ENCODE results near the gene TNIP1. TPM values are rescaled to one million over a fixed set of nuclear protein-coding genes. Genes with fewer than 3 reads are reported as not detected.

The TNIP1 gene
- total and polyA plus RNA-seq, 5 donors from 2014 or later: 46.9 to 259 (median 61.4) TPM

DNA sequence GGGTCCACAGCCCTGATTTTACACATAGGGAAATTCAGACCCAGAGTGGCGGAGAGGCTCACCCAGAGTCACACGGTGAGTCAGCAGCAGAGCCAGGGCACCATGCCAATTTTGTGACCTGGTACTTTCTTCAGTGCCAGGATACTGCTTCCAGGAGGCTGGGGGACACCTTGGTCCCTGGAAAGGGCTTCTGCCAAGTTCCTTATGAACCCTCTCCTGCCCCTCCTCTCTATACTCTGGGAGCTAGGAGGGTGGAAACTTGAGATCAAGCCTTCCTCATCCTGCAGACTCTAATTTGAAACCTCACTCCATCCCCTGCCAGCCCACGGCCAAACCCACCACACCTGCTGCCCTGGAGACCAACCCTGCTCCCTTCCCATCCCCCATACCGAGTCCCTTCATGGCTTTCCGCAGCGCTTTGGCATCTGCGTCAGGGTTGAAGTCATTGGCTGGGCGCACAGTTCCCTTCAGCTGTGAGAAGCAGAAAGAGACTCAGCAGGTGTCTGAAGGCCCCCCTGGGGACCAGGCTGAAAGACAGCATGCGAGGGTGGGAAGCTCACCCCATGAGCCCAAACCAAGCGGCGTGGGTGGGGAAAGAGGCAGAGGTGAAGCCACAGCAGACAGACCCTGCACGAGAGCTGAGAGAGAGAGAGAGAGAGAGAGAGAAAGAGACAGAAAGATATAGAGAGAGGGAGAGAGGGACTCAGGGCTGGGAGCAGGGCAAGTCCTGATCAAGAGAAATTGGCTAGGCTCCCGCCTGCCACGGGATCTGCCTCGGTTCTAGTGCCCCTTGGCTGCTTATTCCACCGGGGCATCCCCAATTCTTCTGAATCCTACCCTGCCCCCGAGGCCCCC, 43.3 kb upstream of the TNIP1 start:
- Histone ChIP-seq H3K36me3 (ENCODE audit: control insufficient read depth, insufficient read depth, low read length) (peaks cover 93% of the 10 kb centered on the region), H3K27me3 (ENCODE audit: control insufficient read depth, insufficient read depth, low read length) (no peaks in the 10 kb centered on the region), H3K27ac (ENCODE audit: insufficient read depth, low read length, poor library complexity, severe bottlenecking) (no peak overlapping the region), H3K9me3 (ENCODE audit: control insufficient read depth in 2 of 2, low read length in 2 of 2) (no peaks in the 10 kb centered on the region), H3K4me1 (ENCODE audit: control insufficient read depth, insufficient read depth, low read length, poor library complexity, severe bottlenecking) (peaks cover 10% of the 10 kb centered on the region), H3K4me3 (ENCODE audit: low read depth, low read length) (no peak overlapping the region)
- peaks cover 10 to 33% (median 25%) of the 10 kb centered on the region in 4 donors for H3K4me1 Mint-ChIP-seq
- peak overlapping the region; percentile 20 to 87 (median 83) for H3K27ac Mint-ChIP-seq
- DNase-seq: no peak
- no peak overlapping the region for H3K4me3 Mint-ChIP-seq
- no peaks in the 10 kb centered on the region for H3K27me3 Mint-ChIP-seq
- peak in 1 of 2 donors; percentile 30 for ATAC-seq (ENCODE audit: low read depth in 2 of 2)
- no peaks in the 10 kb centered on the region for H3K9me3 Mint-ChIP-seq
- peaks cover 59% of the 10 kb centered on the region for H3K36me3 Mint-ChIP-seq

DNA sequence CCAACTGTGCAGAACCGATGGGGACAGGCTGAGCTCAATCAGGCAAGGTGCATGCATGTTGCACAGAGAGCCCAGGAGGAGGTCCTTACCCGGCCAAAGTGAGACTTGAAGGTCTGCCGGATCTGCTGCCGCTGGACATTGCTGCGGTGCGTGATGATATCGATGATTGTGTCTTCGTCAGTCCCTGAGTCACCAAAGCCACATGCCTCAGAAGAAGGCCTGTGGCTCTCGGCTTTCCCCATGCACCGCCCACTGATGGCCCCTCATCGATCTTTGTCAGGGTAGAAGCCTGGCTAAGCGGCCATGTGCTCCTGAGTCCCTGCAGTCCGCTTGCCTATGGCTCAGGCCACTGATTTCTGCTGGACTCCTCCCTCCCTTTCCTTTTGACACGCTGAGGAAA, 42.0 kb upstream of the TNIP1 start:
- Histone ChIP-seq H3K27ac (ENCODE audit: insufficient read depth, low read length, poor library complexity, severe bottlenecking) (no peak overlapping the region), H3K4me3 (ENCODE audit: low read depth, low read length) (no peak overlapping the region), H3K36me3 (ENCODE audit: control insufficient read depth, insufficient read depth, low read length) (peaks cover 93% of the 10 kb centered on the region), H3K9me3 (ENCODE audit: control insufficient read depth in 2 of 2, low read length in 2 of 2) (no peaks in the 10 kb centered on the region), H3K27me3 (ENCODE audit: control insufficient read depth, insufficient read depth, low read length) (no peaks in the 10 kb centered on the region), H3K4me1 (ENCODE audit: control insufficient read depth, insufficient read depth, low read length, poor library complexity, severe bottlenecking) (peaks cover 10% of the 10 kb centered on the region)
- no peak overlapping the region for H3K27ac Mint-ChIP-seq
- DNase-seq: no peak
- H3K27me3 Mint-ChIP-seq: no peaks in the 10 kb centered on the region
- H3K4me1 Mint-ChIP-seq: peaks cover 10 to 27% (median 20%) of the 10 kb centered on the region in 4 donors
- no peak for ATAC-seq (ENCODE audit: low read depth in 2 of 2)
- H3K36me3 Mint-ChIP-seq: peaks cover 49% of the 10 kb centered on the region
- H3K9me3 Mint-ChIP-seq: no peaks in the 10 kb centered on the region
- no peak overlapping the region for H3K4me3 Mint-ChIP-seq

DNA sequence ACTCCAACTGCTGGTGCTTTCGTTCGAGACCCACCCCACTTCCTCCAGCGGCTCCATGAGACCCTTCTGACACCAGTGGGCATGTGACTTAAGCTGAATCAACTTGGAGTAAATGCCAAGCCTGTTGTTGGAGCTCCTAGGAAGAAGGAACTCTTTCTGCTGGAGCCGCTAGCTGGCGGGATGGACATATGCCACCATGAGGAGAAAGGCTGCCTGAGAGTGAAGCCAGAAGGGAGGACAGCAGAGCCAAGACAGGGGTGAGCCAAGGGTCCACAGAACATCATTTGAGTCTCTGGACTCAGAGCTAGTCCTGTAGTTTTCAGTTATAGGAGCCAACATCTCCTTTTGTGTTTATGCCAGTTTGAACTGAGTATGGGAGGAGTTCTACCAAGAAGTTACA, 40.8 kb upstream of the TNIP1 start:
- ATAC-seq (ENCODE audit: low read depth in 2 of 2) (no peak), DNase-seq (no peak)
- H3K27me3 Mint-ChIP-seq: no peaks in the 10 kb centered on the region
- Histone ChIP-seq H3K4me1 (ENCODE audit: control insufficient read depth, insufficient read depth, low read length, poor library complexity, severe bottlenecking) (peaks cover 10% of the 10 kb centered on the region), H3K36me3 (ENCODE audit: control insufficient read depth, insufficient read depth, low read length) (peaks cover 94% of the 10 kb centered on the region), H3K27me3 (ENCODE audit: control insufficient read depth, insufficient read depth, low read length) (no peaks in the 10 kb centered on the region), H3K4me3 (ENCODE audit: low read depth, low read length) (no peak overlapping the region), H3K27ac (ENCODE audit: insufficient read depth, low read length, poor library complexity, severe bottlenecking) (no peak overlapping the region), H3K9me3 (ENCODE audit: control insufficient read depth in 2 of 2, low read length in 2 of 2) (no peaks in the 10 kb centered on the region)
- H3K4me3 Mint-ChIP-seq: no peak overlapping the region
- peaks cover 51% of the 10 kb centered on the region for H3K36me3 Mint-ChIP-seq
- H3K4me1 Mint-ChIP-seq: peaks cover 9 to 19% (median 14%) of the 10 kb centered on the region in 4 donors
- H3K9me3 Mint-ChIP-seq: no peaks in the 10 kb centered on the region
- H3K27ac Mint-ChIP-seq: no peak overlapping the region

DNA sequence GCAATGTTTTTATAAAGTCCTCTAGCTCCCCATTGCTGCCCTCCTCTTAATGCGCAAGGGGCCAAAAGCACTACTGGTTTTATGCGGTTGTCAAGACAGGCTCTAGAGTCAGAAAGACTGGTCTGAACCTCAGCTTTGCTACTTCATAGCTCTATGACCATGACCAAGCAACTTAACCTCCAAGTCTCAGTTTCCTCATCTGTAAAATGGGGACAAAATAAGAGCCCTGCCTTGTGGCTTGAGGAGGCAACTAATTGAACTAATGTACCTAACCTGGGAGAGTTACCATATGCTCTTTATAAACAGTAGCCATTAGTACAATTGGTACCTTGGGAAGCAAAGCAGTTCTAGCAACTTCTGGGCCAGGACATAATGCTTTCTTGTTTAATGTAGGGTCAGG, 40.3 kb upstream of the TNIP1 start:
- Mint-ChIP-seq H3K4me3 (no peak overlapping the region), H3K9me3 (no peaks in the 10 kb centered on the region), H3K4me1 (peaks cover 7 to 15% (median 10%) of the 10 kb centered on the region in 4 donors), H3K36me3 (peaks cover 50% of the 10 kb centered on the region), H3K27me3 (no peaks in the 10 kb centered on the region), H3K27ac (peak overlapping the region in 1 of 3 donors; percentile 64)
- DNase-seq (no peak), ATAC-seq (ENCODE audit: low read depth in 2 of 2) (no peak)
- H3K36me3 ChIP-seq (ENCODE audit: control insufficient read depth, insufficient read depth, low read length): peaks cover 96% of the 10 kb centered on the region
- no peak overlapping the region for H3K4me3 ChIP-seq (ENCODE audit: low read depth, low read length)
- no peaks in the 10 kb centered on the region for H3K9me3 ChIP-seq (ENCODE audit: control insufficient read depth in 2 of 2, low read length in 2 of 2)
- no peak overlapping the region for H3K27ac ChIP-seq (ENCODE audit: insufficient read depth, low read length, poor library complexity, severe bottlenecking)
- H3K4me1 ChIP-seq (ENCODE audit: control insufficient read depth, insufficient read depth, low read length, poor library complexity, severe bottlenecking): peaks cover 6% of the 10 kb centered on the region
- H3K27me3 ChIP-seq (ENCODE audit: control insufficient read depth, insufficient read depth, low read length): no peaks in the 10 kb centered on the region

DNA sequence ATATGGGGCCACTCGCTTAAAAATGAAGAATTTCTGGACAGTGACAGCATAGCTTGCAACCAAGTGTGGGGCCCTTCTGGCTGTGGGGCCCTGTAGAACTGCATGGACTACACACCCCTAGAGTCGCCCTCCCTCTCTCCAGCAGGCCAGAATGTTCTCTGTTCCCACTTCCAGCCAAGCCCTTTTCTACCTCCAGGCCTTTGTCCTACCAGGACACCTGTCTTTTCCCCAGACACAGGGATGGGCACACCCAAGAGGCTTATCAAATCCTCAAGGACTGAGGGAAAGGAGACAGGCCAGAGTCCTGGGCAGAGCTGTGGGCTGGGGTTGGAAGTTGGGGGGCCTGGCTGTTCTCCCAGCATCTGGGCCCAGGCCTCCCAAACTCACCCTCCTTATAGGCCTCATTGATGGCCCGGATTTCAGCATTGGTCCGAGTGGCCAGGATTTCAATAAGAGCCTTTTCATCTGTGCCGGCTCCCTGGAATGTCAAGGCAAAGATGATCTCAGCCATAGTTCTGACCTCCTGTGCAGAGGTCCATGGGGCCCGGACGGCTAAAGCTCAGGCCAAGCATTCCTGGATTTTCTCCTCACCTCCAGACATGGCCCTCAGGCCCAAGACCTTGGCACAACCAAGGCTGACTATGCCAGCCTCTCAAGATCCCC, 38.2 kb upstream of the TNIP1 start:
- Histone ChIP-seq H3K4me1 (ENCODE audit: control insufficient read depth, insufficient read depth, low read length, poor library complexity, severe bottlenecking) (peaks cover 3% of the 10 kb centered on the region), H3K36me3 (ENCODE audit: control insufficient read depth, insufficient read depth, low read length) (peaks cover 93% of the 10 kb centered on the region), H3K4me3 (ENCODE audit: low read depth, low read length) (no peak overlapping the region), H3K27ac (ENCODE audit: insufficient read depth, low read length, poor library complexity, severe bottlenecking) (no peak overlapping the region), H3K9me3 (ENCODE audit: control insufficient read depth in 2 of 2, low read length in 2 of 2) (no peaks in the 10 kb centered on the region), H3K27me3 (ENCODE audit: control insufficient read depth, insufficient read depth, low read length) (no peaks in the 10 kb centered on the region)
- Mint-ChIP-seq H3K9me3 (no peaks in the 10 kb centered on the region), H3K27ac (peak overlapping the region; percentile 56 to 81 (median 80)), H3K4me3 (no peak overlapping the region), H3K36me3 (peaks cover 42% of the 10 kb centered on the region), H3K27me3 (no peaks in the 10 kb centered on the region), H3K4me1 (peaks cover 5 to 10% (median 9%) of the 10 kb centered on the region in 4 donors)
- DNase-seq: no peak
- no peak for ATAC-seq (ENCODE audit: low read depth in 2 of 2)

DNA sequence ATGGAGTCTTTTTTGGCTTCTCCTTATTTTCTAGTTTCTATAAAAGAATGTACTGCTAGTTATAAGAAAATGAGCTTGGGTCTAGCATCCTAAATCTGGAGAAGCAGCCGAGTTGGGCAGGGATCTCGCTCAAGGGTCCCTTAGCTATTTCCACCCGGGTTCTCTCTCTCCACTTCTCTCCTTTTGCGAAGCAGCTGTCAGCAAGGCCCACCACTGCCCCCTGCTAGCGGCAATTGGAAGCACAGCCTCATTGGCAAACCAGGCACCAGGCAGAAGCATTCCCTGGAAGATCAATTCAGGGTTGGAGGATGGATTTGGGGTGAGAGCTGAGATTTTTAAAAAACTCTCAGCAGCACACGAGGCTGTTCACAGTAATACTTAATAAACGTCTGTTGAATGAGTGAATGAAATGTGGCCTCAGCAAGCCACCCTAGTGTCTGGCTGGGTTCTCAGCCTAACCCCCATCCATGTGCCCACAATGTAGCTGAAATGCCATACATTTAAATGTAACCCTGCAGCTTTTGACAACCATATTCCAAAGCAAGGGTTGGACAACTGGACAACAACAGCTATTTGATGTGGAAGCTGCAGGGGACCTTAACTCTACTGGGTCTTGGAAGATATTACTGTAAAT, 34.6 kb upstream of the TNIP1 start:
- peak; percentile 69 to 71 for ATAC-seq (ENCODE audit: low read depth in 2 of 2)
- H3K36me3 Mint-ChIP-seq: peaks cover 43% of the 10 kb centered on the region
- H3K27ac ChIP-seq (ENCODE audit: insufficient read depth, low read length, poor library complexity, severe bottlenecking): no peak overlapping the region

DNA sequence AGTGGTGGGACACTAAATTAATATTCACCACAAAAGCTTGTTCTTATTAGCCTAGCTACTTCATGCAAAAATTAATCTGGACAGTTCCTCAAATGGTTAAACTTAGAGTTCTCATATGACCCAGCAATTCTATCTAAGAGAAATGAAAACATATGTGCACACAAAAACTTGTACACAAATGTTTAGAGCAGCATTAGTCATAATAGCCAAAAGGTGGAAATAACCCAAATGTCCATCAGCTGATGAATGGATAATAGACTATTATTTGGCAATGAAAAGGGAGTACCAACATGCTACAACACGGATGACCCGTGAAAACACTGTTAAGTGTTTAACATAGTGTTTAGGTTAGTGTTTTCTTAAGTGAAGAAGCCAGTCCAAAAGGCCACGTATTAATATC, 32.8 kb upstream of the TNIP1 start:
- H3K4me1 ChIP-seq (ENCODE audit: control insufficient read depth, insufficient read depth, low read length, poor library complexity, severe bottlenecking): peaks cover 3% of the 10 kb centered on the region
- H3K4me3 Mint-ChIP-seq: no peak overlapping the region
- peaks cover 47% of the 10 kb centered on the region for H3K36me3 Mint-ChIP-seq
- no peak overlapping the region for H3K27ac ChIP-seq (ENCODE audit: insufficient read depth, low read length, poor library complexity, severe bottlenecking)
- H3K27me3 Mint-ChIP-seq: no peaks in the 10 kb centered on the region
- no peak overlapping the region for H3K27ac Mint-ChIP-seq
- no peaks in the 10 kb centered on the region for H3K9me3 ChIP-seq (ENCODE audit: control insufficient read depth in 2 of 2, low read length in 2 of 2)
- H3K4me1 Mint-ChIP-seq: peaks cover 3 to 10% (median 7%) of the 10 kb centered on the region in 4 donors
- no peaks in the 10 kb centered on the region for H3K9me3 Mint-ChIP-seq
- DNase-seq (no peak), ATAC-seq (ENCODE audit: low read depth in 2 of 2) (no peak)
- no peaks in the 10 kb centered on the region for H3K27me3 ChIP-seq (ENCODE audit: control insufficient read depth, insufficient read depth, low read length)
- H3K36me3 ChIP-seq (ENCODE audit: control insufficient read depth, insufficient read depth, low read length): peaks cover 88% of the 10 kb centered on the region
- no peak overlapping the region for H3K4me3 ChIP-seq (ENCODE audit: low read depth, low read length)

More for the DNA sequence above, 34.6 kb upstream of the TNIP1 start:
- Histone ChIP-seq H3K4me3 (ENCODE audit: low read depth, low read length) (no peak overlapping the region), H3K27me3 (ENCODE audit: control insufficient read depth, insufficient read depth, low read length) (no peaks in the 10 kb centered on the region), H3K4me1 (ENCODE audit: control insufficient read depth, insufficient read depth, low read length, poor library complexity, severe bottlenecking) (peaks cover 3% of the 10 kb centered on the region), H3K9me3 (ENCODE audit: control insufficient read depth in 2 of 2, low read length in 2 of 2) (no peaks in the 10 kb centered on the region), H3K36me3 (ENCODE audit: control insufficient read depth, insufficient read depth, low read length) (peaks cover 88% of the 10 kb centered on the region)
- DNase-seq: peak; percentile 58 to 68 (median 61)
- H3K4me3 Mint-ChIP-seq: no peak overlapping the region
- H3K9me3 Mint-ChIP-seq: no peaks in the 10 kb centered on the region
- no peaks in the 10 kb centered on the region for H3K27me3 Mint-ChIP-seq
- H3K27ac Mint-ChIP-seq: peak overlapping the region in 1 of 3 donors; percentile 26
- H3K4me1 Mint-ChIP-seq: peaks cover 5 to 10% (median 10%) of the 10 kb centered on the region in 4 donors

All from CD4-positive, CD25-positive, alpha-beta regulatory T cell (primary cell).